HEK293 (cell line): Measurements from ENCODE around the gene LRRN2.

ENCODE experiments used
- CTCF ChIP-seq: fragments of 450-650 bp; formaldehyde crosslinking; IDR thresholded peaks from 2 replicates; pipeline ENCODE4 v1.5.1; 2016; ENCODE audit warnings: missing biosample characterization, missing genetic modification characterization
- ZNF138 ChIP-seq: fragments of 450-650 bp; formaldehyde crosslinking; IDR thresholded peaks from 2 replicates; pipeline ENCODE4 v1.5.1; 2016; ENCODE audit warnings: missing biosample characterization, missing genetic modification characterization, borderline replicate concordance
- ZNF660 ChIP-seq: fragments of 450-650 bp; IDR thresholded peaks from 2 replicates; pipeline ENCODE4 v1.5.1; 2018; ENCODE audit warnings: missing biosample characterization, mild to moderate bottlenecking, missing genetic modification characterization
- ZNF843 ChIP-seq: fragments of 450-650 bp; formaldehyde crosslinking; IDR thresholded peaks from 2 replicates; pipeline ENCODE4 v1.5.1; 2016; ENCODE audit warnings: missing biosample characterization, missing genetic modification characterization

- TF ChIP-seq ZNF660 (tag by site-specific recombination) = no peak
- TF ChIP-seq ZNF138 (tag by site-specific recombination) = no peak
- TF ChIP-seq CTCF (tag by site-specific recombination) = no peak
- no peak for TF ChIP-seq ZNF843 (tag by site-specific recombination)
Observed at GRCh38 chr1:204680051-204680450, 5.5 kb downstream of the LRRN2 start.
